ENCODE results near the gene RNF214. TPM values are rescaled to one million over a fixed set of nuclear protein-coding genes. Genes with fewer than 3 reads are reported as not detected.

RNF214 gene
- total and polyA plus RNA-seq, 10 of the 15 experiments (the other 5 are each of a cell fraction or from before 2014, with no cell fraction given): 4.8 to 16.8 (median 10.5) TPM

- no peak for TF ChIP-seq USF1 (IDR thresholded peaks at IDR 0.05; ENCODE audit: borderline replicate concordance, extremely low read length, insufficient read depth, low read depth, low read length)
Observed at GRCh38 chr11:117187428-117187798, 45.1 kb upstream of the RNF214 start (continued).

GRCh38 chr11:117187799-117188481 lies 44.5 kb upstream of the RNF214 start:
- ChIA-PET SMC1A (ENCODE audit: uncharacterized antibody, unreplicated experiment) (interaction anchor here (1.2 kb wide), 1 partner anchor 8 kb away, joined by 3 read pairs; no protein-coding TSS in a partner anchor), RAD21 (ENCODE audit: unreplicated experiment) (interaction anchor here (2.1 kb wide), 1 partner anchor 8 kb away, joined by 6 read pairs; no protein-coding TSS in a partner anchor), CTCF (interaction anchor here (1.7 kb wide), 1 partner anchor 8 kb away, joined by 9 read pairs; no protein-coding TSS in a partner anchor), POLR2A (interaction anchor here (3.3 kb wide), 1 partner anchor 9 kb away, joined by 14 read pairs; the partner anchor contains the start of gene SIDT2)
- Histone ChIP-seq H3K27ac (ENCODE audit: control insufficient read depth, insufficient read depth) (no peak overlapping the region), H3K36me3 (ENCODE audit: control insufficient read depth in 2 of 2, insufficient read depth in 2 of 2, low read length in 1 of 2) (peaks cover 6 to 7% of the 10 kb centered on the region in 2 experiments; a peak in 3 of 4 replicates), H3K4me1 (ENCODE audit: control insufficient read depth, insufficient read depth, low read length) (peaks cover 36% of the 10 kb centered on the region), H3K4me2 (ENCODE audit: control insufficient read depth, insufficient read depth) (no peak overlapping the region), H4K20me1 (ENCODE audit: control insufficient read depth, insufficient read depth) (no peaks in the 10 kb centered on the region), H3K4me3 (no peak overlapping the region), H3K27me3 (replicated peaks in 1 of 2; ENCODE audit: control insufficient read depth in 2 of 2, insufficient read depth in 2 of 2, low read length in 1 of 2) (no peaks in the 10 kb centered on the region), H2AFZ (ENCODE audit: control insufficient read depth, low read depth, low read length) (no peak overlapping the region), H3K79me2 (ENCODE audit: control insufficient read depth, insufficient read depth, low read length) (no peaks in the 10 kb centered on the region), H3K9ac (ENCODE audit: control insufficient read depth, insufficient read depth, low read length) (no peak overlapping the region), H3K9me3 (replicated peaks; ENCODE audit: control insufficient read depth, insufficient read depth, low read length) (no peaks in the 10 kb centered on the region)
- intact Hi-C loops (cut with micrococcal nuclease; ENCODE audit: unreplicated experiment): no loop called here
- BruUV-seq (replicated peaks): no TSS peak
- FAIRE-seq: no peak
- WGBS (ENCODE audit: insufficient coverage, insufficient replicate concordance, low lambda C conversion rate, missing lambda C conversion rate): over 99% methylated on average over 15 of the region's 16 CpGs
- no peak for ATAC-seq
- TF ChIP-seq RB1 (IDR thresholded peaks at IDR 0.05; ENCODE audit: borderline replicate concordance): no peak
- no peak for TF ChIP-seq SMC3 (IDR thresholded peaks at IDR 0.05; ENCODE audit: borderline replicate concordance, low read length)
- TF ChIP-seq BMI1 (IDR thresholded peaks at IDR 0.05; ENCODE audit: borderline replicate concordance): no peak
- no peak for TF ChIP-seq FOXM1 (IDR thresholded peaks at IDR 0.05; ENCODE audit: low read depth, low read length)
- TF ChIP-seq, protein P1, sequence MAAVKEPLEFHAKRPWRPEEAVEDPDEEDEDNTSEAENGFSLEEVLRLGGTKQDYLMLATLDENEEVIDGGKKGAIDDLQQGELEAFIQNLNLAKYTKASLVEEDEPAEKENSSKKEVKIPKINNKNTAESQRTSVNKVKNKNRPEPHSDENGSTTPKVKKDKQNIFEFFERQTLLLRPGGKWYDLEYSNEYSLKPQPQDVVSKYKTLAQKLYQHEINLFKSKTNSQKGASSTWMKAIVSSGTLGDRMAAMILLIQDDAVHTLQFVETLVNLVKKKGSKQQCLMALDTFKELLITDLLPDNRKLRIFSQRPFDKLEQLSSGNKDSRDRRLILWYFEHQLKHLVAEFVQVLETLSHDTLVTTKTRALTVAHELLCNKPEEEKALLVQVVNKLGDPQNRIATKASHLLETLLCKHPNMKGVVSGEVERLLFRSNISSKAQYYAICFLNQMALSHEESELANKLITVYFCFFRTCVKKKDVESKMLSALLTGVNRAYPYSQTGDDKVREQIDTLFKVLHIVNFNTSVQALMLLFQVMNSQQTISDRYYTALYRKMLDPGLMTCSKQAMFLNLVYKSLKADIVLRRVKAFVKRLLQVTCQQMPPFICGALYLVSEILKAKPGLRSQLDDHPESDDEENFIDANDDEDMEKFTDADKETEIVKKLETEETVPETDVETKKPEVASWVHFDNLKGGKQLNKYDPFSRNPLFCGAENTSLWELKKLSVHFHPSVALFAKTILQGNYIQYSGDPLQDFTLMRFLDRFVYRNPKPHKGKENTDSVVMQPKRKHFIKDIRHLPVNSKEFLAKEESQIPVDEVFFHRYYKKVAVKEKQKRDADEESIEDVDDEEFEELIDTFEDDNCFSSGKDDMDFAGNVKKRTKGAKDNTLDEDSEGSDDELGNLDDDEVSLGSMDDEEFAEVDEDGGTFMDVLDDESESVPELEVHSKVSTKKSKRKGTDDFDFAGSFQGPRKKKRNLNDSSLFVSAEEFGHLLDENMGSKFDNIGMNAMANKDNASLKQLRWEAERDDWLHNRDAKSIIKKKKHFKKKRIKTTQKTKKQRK (IDR thresholded peaks at IDR 0.05; ENCODE audit: low read depth, low read length): no peak
- no peak for TF ChIP-seq SPI1 (IDR thresholded peaks at IDR 0.05; ENCODE audit: borderline replicate concordance, insufficient read depth, low read depth, low read length)
- TF ChIP-seq SP1 (IDR thresholded peaks at IDR 0.05; ENCODE audit: low read depth, low read length): no peak
- no peak for TF ChIP-seq YY1 (IDR thresholded peaks at IDR 0.05; ENCODE audit: low read depth, low read length)
- TF ChIP-seq USF1 (IDR thresholded peaks at IDR 0.05; ENCODE audit: borderline replicate concordance, extremely low read length, insufficient read depth, low read depth, low read length): no peak
- no peak for TF ChIP-seq ZNF217 (IDR thresholded peaks at IDR 0.05)
- no peak for TF ChIP-seq SMARCA5 (IDR thresholded peaks at IDR 0.05)
- TF ChIP-seq CBX3 (IDR thresholded peaks at IDR 0.05; ENCODE audit: borderline replicate concordance, low read depth): no peak
- TF ChIP-seq JUNB (IDR thresholded peaks at IDR 0.05): no peak
- no peak for DNase-seq (ENCODE audit: low read depth, low spot score)
- in situ Hi-C loops (cut with MboI): no loop called here
